HG03280 (cell line): ENCODE measurements around the gene NFATC1.
"Not testable (repeated sequence)": the region's sequence is repeated elsewhere in the genome, so short reads cannot be mapped to it uniquely, and the experiment has no call there.

Experiments
- ATAC-seq: cut with Tn5 transposase; IDR thresholded peaks from one replicate; pipeline ENCODE4 v1.9.1; 2021; ENCODE audit warnings: mild to moderate bottlenecking, moderate library complexity; ENCODE audit not compliant: unreplicated experiment

The NFATC1 gene

GRCh38 chr18:79470547-79470946 lies 74.8 kb downstream of the NFATC1 start:
- no peak for ATAC-seq

GRCh38 chr18:79471046-79471445 lies 75.3 kb downstream of the NFATC1 start:
- no peak for ATAC-seq

- no peak for ATAC-seq
Observed at GRCh38 chr18:79471597-79471996, 75.9 kb downstream of the NFATC1 start.

GRCh38 chr18:79472176-79472575 lies 76.4 kb downstream of the NFATC1 start:
- no peak for ATAC-seq

- ATAC-seq, result no peak
Observed at GRCh38 chr18:79472946-79473345, 77.2 kb downstream of the NFATC1 start.

- ATAC-seq, result no peak
Observed at GRCh38 chr18:79476031-79476917, 80.5 kb downstream of the NFATC1 start.

GRCh38 chr18:79476918-79477571 lies 81.3 kb downstream of the NFATC1 start:
- no peak for ATAC-seq

GRCh38 chr18:79477711-79478483 lies 82.2 kb downstream of the NFATC1 start:
- ATAC-seq, result no peak

- no peak for ATAC-seq
Observed at GRCh38 chr18:79478484-79479115, 82.9 kb downstream of the NFATC1 start.

GRCh38 chr18:79479116-79479760 lies 83.5 kb downstream of the NFATC1 start:
- no peak for ATAC-seq

- no peak for ATAC-seq
Observed at GRCh38 chr18:79479761-79480161, 84.0 kb downstream of the NFATC1 start.

- no peak for ATAC-seq
Observed at GRCh38 chr18:79480171-79481045, 84.7 kb downstream of the NFATC1 start.

GRCh38 chr18:79481046-79481790 lies 85.5 kb downstream of the NFATC1 start:
- ATAC-seq, result no peak

- not testable (repeated sequence) for ATAC-seq
Observed at GRCh38 chr18:79483393-79483792, 87.7 kb downstream of the NFATC1 start.

GRCh38 chr18:79483971-79484491 lies 88.3 kb downstream of the NFATC1 start:
- no peak for ATAC-seq

- ATAC-seq, result no peak
Observed at GRCh38 chr18:79484661-79485621, 89.2 kb downstream of the NFATC1 start.

- ATAC-seq, result no peak
Observed at GRCh38 chr18:79485788-79486355, 90.1 kb downstream of the NFATC1 start.
